ENCODE measurements around the gene LRMDA. TPM values are rescaled to one million over a fixed set of nuclear protein-coding genes. Genes with fewer than 3 reads are reported as not detected.

The LRMDA gene
- total RNA-seq, 1 experiment from 2014 or later, result not detected

DNA sequence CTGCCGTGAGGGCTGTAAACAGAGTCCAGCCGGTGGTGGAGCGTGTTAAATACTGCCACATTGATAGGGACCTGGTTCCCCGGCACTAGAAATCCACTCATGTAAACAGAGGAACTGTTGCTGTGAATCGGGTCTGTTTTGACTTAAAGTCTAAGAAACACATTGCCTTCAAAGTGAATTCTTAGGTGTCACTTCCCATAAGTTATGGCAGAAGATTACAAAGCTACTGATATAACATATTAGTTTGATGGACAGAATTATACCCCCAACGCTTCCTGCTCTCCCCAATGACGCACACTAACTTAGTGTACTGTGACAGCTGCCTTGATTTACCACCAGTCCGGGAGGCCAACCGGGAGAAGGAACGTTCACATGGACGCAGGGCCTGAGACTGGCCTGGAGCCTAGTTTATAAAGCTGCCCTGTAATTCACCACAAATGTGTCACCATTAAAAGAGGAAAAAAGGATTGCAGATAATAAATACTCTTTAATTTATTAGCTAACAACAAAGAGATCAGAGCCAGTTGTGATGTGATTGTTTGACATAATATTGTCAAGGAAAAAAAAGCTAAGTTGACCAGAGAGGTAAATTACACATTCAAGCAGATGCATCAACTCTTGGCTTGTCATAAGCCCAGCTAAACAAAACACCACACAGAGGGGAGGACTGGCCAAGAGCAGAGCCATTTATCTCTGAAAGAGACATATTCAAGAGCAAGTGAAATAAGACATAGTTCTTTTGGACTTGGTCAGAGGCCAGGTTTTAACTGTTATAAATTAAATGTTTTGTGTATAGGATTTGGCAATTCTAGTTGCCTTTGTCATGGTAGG lies 820.6 kb downstream of the LRMDA start:
- H3K36me3 ChIP-seq (ENCODE audit: insufficient read depth, low read length), result no peaks in the 10 kb centered on the region
- H3K79me2 ChIP-seq (ENCODE audit: low read length), result no peaks in the 10 kb centered on the region
- no peak overlapping the region for H3K27ac ChIP-seq (ENCODE audit: low read length)
- H3K9me3 ChIP-seq (ENCODE audit: low read length), result no peaks in the 10 kb centered on the region
- no peak overlapping the region for H3K4me2 ChIP-seq (ENCODE audit: low read depth, low read length, poor library complexity, severe bottlenecking)
- no peak overlapping the region for H2AFZ ChIP-seq (ENCODE audit: low read length)
- no peak for DNase-seq
- H3K9me2 ChIP-seq (replicated peaks; ENCODE audit: insufficient read depth, low read length), result no peaks in the 10 kb centered on the region
- no peak overlapping the region for H3K9ac ChIP-seq (ENCODE audit: low read length)
- no peaks in the 10 kb centered on the region for H4K20me1 ChIP-seq (ENCODE audit: insufficient read depth, low read depth, low read length)
- no peaks in the 10 kb centered on the region for H3K4me1 ChIP-seq (ENCODE audit: low read length)
- H3K4me3 ChIP-seq (ENCODE audit: low read length), result no peak overlapping the region
- no peaks in the 10 kb centered on the region for H3K27me3 ChIP-seq (ENCODE audit: low read length)

DNA sequence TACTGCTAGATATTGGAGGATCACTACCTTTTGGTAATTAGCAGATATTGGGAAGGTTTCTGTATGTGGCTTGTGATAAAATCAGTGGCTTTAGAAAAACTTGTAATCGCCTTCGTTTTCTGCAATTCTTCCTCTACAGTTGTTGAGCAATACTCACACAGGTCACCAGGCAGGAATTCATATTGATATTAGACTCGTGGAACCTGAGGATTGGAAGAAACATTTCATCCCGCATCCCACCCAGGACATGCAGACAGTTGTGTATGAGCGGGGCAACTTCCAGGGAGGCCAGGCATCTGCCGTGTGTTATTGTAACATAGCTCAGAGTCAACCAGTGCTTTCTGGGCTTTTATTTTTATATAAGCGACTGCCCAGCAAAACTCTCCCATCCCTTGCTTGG lies 821.3 kb downstream of the LRMDA start:
- Histone ChIP-seq H3K4me3 (ENCODE audit: low read length) (no peak overlapping the region), H3K27ac (ENCODE audit: low read length) (no peak overlapping the region), H3K27me3 (ENCODE audit: low read length) (no peaks in the 10 kb centered on the region), H3K9ac (ENCODE audit: low read length) (no peak overlapping the region), H3K4me2 (ENCODE audit: low read depth, low read length, poor library complexity, severe bottlenecking) (no peak overlapping the region), H3K9me2 (replicated peaks; ENCODE audit: insufficient read depth, low read length) (no peaks in the 10 kb centered on the region), H3K9me3 (ENCODE audit: low read length) (no peaks in the 10 kb centered on the region), H3K4me1 (ENCODE audit: low read length) (no peaks in the 10 kb centered on the region), H2AFZ (ENCODE audit: low read length) (no peak overlapping the region), H3K36me3 (ENCODE audit: insufficient read depth, low read length) (no peaks in the 10 kb centered on the region), H4K20me1 (ENCODE audit: insufficient read depth, low read depth, low read length) (no peaks in the 10 kb centered on the region), H3K79me2 (ENCODE audit: low read length) (no peaks in the 10 kb centered on the region)
- DNase-seq, result no peak

DNA sequence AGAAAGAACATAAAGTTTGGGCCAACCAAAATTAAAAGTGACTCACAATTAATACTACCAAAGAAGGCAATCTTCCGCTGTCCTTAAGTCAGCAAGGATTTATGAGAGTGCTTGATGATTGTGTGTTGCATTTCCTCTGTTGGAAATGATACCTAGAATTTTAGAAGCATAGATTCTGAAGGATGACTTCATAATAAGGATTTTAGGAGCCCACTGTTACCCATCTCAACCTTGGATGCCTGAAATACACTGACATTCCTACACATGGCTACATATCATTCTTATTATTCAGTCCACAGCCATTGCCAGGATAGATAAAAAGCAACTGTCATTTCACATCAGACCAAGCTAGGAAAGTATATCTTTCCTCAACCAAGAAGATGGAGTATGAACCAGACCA lies 823.8 kb downstream of the LRMDA start:
- Histone ChIP-seq H3K9me2 (replicated peaks; ENCODE audit: insufficient read depth, low read length) (no peaks in the 10 kb centered on the region), H3K9ac (ENCODE audit: low read length) (no peak overlapping the region), H3K4me2 (ENCODE audit: low read depth, low read length, poor library complexity, severe bottlenecking) (no peak overlapping the region), H3K4me1 (ENCODE audit: low read length) (no peaks in the 10 kb centered on the region), H3K27ac (ENCODE audit: low read length) (no peak overlapping the region), H2AFZ (ENCODE audit: low read length) (no peak overlapping the region), H4K20me1 (ENCODE audit: insufficient read depth, low read depth, low read length) (no peaks in the 10 kb centered on the region), H3K36me3 (ENCODE audit: insufficient read depth, low read length) (no peaks in the 10 kb centered on the region), H3K27me3 (ENCODE audit: low read length) (no peaks in the 10 kb centered on the region), H3K79me2 (ENCODE audit: low read length) (no peaks in the 10 kb centered on the region), H3K4me3 (ENCODE audit: low read length) (no peak overlapping the region), H3K9me3 (ENCODE audit: low read length) (no peaks in the 10 kb centered on the region)
- DNase-seq, result no peak

DNA sequence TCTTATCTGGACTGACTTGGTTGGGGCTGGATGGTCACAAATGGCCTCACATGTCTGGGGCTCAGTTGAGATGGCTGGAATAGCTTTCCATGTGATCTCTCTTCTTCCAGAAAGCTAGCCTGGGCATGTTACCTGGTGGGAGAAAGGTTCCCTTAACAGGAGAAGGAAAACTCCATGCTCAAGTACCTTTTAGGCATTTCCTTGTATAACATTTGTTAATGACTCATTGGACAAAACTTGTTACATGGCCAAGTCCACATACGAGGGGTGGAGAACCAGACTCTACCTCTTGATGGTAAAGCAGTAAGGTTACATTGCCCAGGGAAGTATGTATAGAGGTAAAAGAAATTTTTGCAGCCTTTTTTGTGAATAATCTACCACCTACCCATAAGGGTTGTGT lies 826.4 kb downstream of the LRMDA start:
- H3K9me3 ChIP-seq (ENCODE audit: low read length), result no peaks in the 10 kb centered on the region
- H3K9me2 ChIP-seq (replicated peaks; ENCODE audit: insufficient read depth, low read length), result no peaks in the 10 kb centered on the region
- no peak overlapping the region for H2AFZ ChIP-seq (ENCODE audit: low read length)
- H3K27ac ChIP-seq (ENCODE audit: low read length), result no peak overlapping the region
- H4K20me1 ChIP-seq (ENCODE audit: insufficient read depth, low read depth, low read length), result no peaks in the 10 kb centered on the region
- no peaks in the 10 kb centered on the region for H3K36me3 ChIP-seq (ENCODE audit: insufficient read depth, low read length)
- no peak for DNase-seq
- no peaks in the 10 kb centered on the region for H3K4me1 ChIP-seq (ENCODE audit: low read length)
- H3K4me2 ChIP-seq (ENCODE audit: low read depth, low read length, poor library complexity, severe bottlenecking), result no peak overlapping the region
- H3K4me3 ChIP-seq (ENCODE audit: low read length), result no peak overlapping the region
- H3K79me2 ChIP-seq (ENCODE audit: low read length), result no peaks in the 10 kb centered on the region
- H3K9ac ChIP-seq (ENCODE audit: low read length), result no peak overlapping the region
- H3K27me3 ChIP-seq (ENCODE audit: low read length), result no peaks in the 10 kb centered on the region

DNA sequence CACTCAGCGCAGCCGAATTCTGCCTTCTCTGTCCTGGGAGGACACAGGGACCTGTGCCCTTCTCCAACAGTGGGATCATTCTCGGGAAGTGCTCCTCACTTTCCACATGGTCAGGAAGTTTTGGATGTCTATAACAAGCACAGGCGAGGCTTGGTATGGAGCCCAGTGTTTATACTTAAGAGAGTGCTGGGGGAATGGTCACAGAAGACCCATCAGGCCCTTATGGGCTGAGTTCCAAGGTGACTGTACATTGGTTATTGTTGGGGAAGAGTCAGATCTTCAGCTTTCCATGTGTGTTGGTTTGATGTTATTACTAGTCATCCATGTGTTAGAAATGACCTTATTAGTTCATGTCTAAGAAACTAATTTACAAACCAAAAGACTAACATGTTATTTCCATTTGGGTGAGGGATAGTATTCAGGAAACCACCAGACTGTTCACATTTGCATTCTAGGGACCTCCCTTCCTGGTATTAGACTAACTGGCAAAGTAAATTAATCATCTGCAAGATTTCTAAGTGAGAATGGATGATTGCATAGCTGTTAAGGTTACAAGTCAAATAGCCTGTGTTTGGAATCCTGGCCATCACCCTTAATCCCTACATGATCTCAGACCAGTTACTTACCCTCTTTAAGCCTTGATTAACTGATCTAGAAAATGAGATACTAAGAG lies 834.2 kb downstream of the LRMDA start:
- no peaks in the 10 kb centered on the region for H3K27me3 ChIP-seq (ENCODE audit: low read length)
- H4K20me1 ChIP-seq (ENCODE audit: insufficient read depth, low read depth, low read length), result no peaks in the 10 kb centered on the region
- H3K4me3 ChIP-seq (ENCODE audit: low read length), result no peak overlapping the region
- no peaks in the 10 kb centered on the region for H3K79me2 ChIP-seq (ENCODE audit: low read length)
- H3K4me2 ChIP-seq (ENCODE audit: low read depth, low read length, poor library complexity, severe bottlenecking), result no peak overlapping the region
- no peaks in the 10 kb centered on the region for H3K4me1 ChIP-seq (ENCODE audit: low read length)
- no peaks in the 10 kb centered on the region for H3K9me2 ChIP-seq (replicated peaks; ENCODE audit: insufficient read depth, low read length)
- H3K27ac ChIP-seq (ENCODE audit: low read length), result no peak overlapping the region
- no peak for DNase-seq
- no peak overlapping the region for H3K9ac ChIP-seq (ENCODE audit: low read length)
- H3K36me3 ChIP-seq (ENCODE audit: insufficient read depth, low read length), result no peaks in the 10 kb centered on the region
- H2AFZ ChIP-seq (ENCODE audit: low read length), result no peak overlapping the region
- no peaks in the 10 kb centered on the region for H3K9me3 ChIP-seq (ENCODE audit: low read length)

DNA sequence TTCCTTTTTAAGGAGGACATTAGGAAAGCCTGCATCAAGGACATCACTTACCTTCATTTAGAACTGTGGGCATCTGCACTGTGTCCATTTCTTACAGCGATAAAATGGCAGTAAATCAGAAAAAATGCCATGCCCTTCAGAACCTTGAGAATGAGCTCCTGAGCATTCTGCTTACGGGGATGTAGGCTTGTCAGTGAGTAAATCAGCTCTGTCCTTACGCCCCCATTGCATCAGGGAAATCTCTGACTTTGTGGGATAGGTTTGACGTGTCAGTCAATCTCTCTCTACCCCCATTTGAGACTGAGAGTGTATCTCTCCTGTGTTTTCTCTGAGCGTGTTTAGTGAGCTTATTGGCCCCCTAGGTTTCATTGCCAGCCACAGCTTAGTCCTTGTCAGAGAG lies 837.1 kb downstream of the LRMDA start:
- Histone ChIP-seq H3K27me3 (ENCODE audit: low read length) (no peaks in the 10 kb centered on the region), H3K4me2 (ENCODE audit: low read depth, low read length, poor library complexity, severe bottlenecking) (no peak overlapping the region), H2AFZ (ENCODE audit: low read length) (no peak overlapping the region), H3K79me2 (ENCODE audit: low read length) (no peaks in the 10 kb centered on the region), H3K9me3 (ENCODE audit: low read length) (no peaks in the 10 kb centered on the region), H4K20me1 (ENCODE audit: insufficient read depth, low read depth, low read length) (no peaks in the 10 kb centered on the region), H3K4me3 (ENCODE audit: low read length) (no peak overlapping the region), H3K4me1 (ENCODE audit: low read length) (no peaks in the 10 kb centered on the region), H3K36me3 (ENCODE audit: insufficient read depth, low read length) (no peaks in the 10 kb centered on the region), H3K27ac (ENCODE audit: low read length) (no peak overlapping the region), H3K9me2 (replicated peaks; ENCODE audit: insufficient read depth, low read length) (no peaks in the 10 kb centered on the region), H3K9ac (ENCODE audit: low read length) (no peak overlapping the region)
- DNase-seq, result no peak

DNA sequence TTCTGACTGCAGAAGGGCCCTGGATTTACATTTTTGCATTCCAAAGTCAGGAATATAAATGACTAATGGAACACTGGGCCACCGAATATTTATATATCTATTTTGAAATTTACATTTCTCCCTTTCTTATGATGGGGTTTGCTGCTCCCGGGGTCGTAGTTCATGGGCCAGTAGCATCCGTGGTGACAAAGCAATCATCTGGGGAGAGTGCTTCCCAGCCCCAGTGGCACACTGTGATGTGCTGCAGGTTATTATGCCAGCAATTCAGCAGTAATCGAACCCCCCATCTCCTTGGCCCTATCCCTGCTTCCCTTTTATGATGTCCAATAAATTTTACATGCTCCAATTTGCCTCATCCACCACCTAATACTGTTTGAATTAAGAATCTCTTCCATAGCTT lies 837.5 kb downstream of the LRMDA start:
- Histone ChIP-seq H3K4me1 (ENCODE audit: low read length) (no peaks in the 10 kb centered on the region), H4K20me1 (ENCODE audit: insufficient read depth, low read depth, low read length) (no peaks in the 10 kb centered on the region), H3K27me3 (ENCODE audit: low read length) (no peaks in the 10 kb centered on the region), H3K27ac (ENCODE audit: low read length) (no peak overlapping the region), H2AFZ (ENCODE audit: low read length) (no peak overlapping the region), H3K4me3 (ENCODE audit: low read length) (no peak overlapping the region), H3K9ac (ENCODE audit: low read length) (no peak overlapping the region), H3K9me2 (replicated peaks; ENCODE audit: insufficient read depth, low read length) (no peaks in the 10 kb centered on the region), H3K4me2 (ENCODE audit: low read depth, low read length, poor library complexity, severe bottlenecking) (no peak overlapping the region), H3K9me3 (ENCODE audit: low read length) (no peaks in the 10 kb centered on the region), H3K79me2 (ENCODE audit: low read length) (no peaks in the 10 kb centered on the region), H3K36me3 (ENCODE audit: insufficient read depth, low read length) (no peaks in the 10 kb centered on the region)
- no peak for DNase-seq

DNA sequence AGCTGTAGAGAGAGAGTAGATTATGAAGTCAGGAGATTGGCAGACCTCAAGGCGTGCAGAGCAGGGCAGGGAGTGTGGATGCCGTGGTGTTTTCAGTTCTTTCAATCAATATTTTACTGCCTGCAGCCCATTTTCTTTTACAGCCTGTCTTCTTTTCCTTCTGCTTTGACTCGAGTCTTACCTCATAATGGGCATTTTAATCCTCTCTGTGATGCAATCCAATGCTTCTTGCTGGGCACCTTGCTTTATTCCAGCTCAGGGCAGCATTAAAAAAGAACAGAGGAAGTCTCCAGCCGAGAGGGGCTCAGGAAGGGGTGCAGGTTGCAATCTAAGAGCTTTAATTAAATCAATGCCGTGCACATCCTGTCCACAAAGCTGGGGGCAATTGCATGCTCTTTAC lies 839.0 kb downstream of the LRMDA start:
- H3K9me2 ChIP-seq (replicated peaks; ENCODE audit: insufficient read depth, low read length), result no peaks in the 10 kb centered on the region
- H3K27me3 ChIP-seq (ENCODE audit: low read length), result no peaks in the 10 kb centered on the region
- no peaks in the 10 kb centered on the region for H3K4me1 ChIP-seq (ENCODE audit: low read length)
- H3K9ac ChIP-seq (ENCODE audit: low read length), result no peak overlapping the region
- H3K36me3 ChIP-seq (ENCODE audit: insufficient read depth, low read length), result no peaks in the 10 kb centered on the region
- no peak overlapping the region for H3K4me2 ChIP-seq (ENCODE audit: low read depth, low read length, poor library complexity, severe bottlenecking)
- H3K79me2 ChIP-seq (ENCODE audit: low read length), result no peaks in the 10 kb centered on the region
- no peak for DNase-seq
- H2AFZ ChIP-seq (ENCODE audit: low read length), result no peak overlapping the region
- no peaks in the 10 kb centered on the region for H3K9me3 ChIP-seq (ENCODE audit: low read length)
- no peak overlapping the region for H3K27ac ChIP-seq (ENCODE audit: low read length)
- H4K20me1 ChIP-seq (ENCODE audit: insufficient read depth, low read depth, low read length), result no peaks in the 10 kb centered on the region
- no peak overlapping the region for H3K4me3 ChIP-seq (ENCODE audit: low read length)
